ENCODE measurements around the gene LMNA. TPM values are rescaled to one million over a fixed set of nuclear protein-coding genes. Genes with fewer than 3 reads are reported as not detected.
A peak's percentile ranks its signal among the peaks of the same experiment; 100 is the strongest.

The LMNA gene
- total and polyA plus RNA-seq, 4 donors, result 60.4 to 160 (median 97.2) TPM

DNA sequence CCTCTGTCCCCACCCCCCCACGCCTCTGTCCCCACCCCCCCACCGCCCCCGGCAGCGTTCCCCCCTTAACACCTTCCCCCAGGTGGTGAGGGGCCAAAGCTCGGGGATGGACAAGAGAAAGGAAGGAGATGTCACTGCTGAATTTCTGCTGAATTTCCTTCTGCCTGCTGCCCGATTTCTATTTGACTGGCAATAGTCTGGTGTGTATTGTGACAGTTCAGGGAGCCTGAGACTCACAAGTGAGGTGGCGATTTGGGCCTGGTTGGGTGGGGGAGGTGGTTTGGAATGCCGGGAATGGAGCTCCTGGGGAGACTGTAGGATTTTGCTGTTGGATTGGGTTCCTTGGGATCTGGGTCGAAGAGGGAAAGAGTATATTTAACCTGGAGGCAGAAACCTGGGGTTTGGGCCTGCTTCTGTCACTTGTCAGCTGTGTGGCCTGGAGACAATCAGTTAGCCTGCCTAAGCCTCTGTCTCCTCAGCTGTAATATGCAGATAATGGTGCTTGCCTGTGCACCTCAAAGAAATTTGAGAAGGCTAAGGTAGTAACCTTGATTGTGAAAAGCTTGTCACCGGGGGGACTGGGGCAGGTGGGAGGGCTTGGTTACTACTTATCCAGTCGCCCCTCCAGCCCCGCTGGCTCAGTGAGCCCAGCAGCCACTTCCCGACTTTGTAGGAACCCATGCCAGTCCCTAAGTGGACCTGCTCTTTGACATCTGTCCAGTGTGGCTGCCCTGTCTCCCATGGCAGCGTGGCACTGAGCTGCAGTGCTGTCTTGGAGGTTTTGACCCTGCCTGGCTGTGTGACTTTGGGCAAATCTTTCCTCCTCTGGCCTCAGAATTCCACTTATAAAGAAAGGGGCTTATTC, 7.7 kb upstream of the LMNA start:
- H3K4me1 ChIP-seq (ENCODE audit: control insufficient read depth in 4 of 4, insufficient read depth in 4 of 4, low read length in 3 of 4), result peaks cover 0 to 10% (median 7%) of the 10 kb centered on the region in 4 donors
- no peak for TF ChIP-seq RXRA (IDR thresholded peaks at IDR 0.05)
- TF ChIP-seq RAD21 (IDR thresholded peaks at IDR 0.05), result no peak
- no peak for TF ChIP-seq HNF4G (IDR thresholded peaks at IDR 0.05)
- no peak for TF ChIP-seq FOXA2 (IDR thresholded peaks at IDR 0.05)
- no peak for TF ChIP-seq TAF1 (conservative IDR thresholded peaks at IDR 0.05)
- no peak for TF ChIP-seq HNF4A (conservative IDR thresholded peaks at IDR 0.05)
- no peak for TF ChIP-seq FOXA1 (IDR thresholded peaks at IDR 0.05)
- TF ChIP-seq EGR1 (IDR thresholded peaks at IDR 0.05; ENCODE audit: low read depth in 2 of 2), result no peak
- no peak for TF ChIP-seq SP1 (IDR thresholded peaks at IDR 0.05)
- TF ChIP-seq, protein P1, sequence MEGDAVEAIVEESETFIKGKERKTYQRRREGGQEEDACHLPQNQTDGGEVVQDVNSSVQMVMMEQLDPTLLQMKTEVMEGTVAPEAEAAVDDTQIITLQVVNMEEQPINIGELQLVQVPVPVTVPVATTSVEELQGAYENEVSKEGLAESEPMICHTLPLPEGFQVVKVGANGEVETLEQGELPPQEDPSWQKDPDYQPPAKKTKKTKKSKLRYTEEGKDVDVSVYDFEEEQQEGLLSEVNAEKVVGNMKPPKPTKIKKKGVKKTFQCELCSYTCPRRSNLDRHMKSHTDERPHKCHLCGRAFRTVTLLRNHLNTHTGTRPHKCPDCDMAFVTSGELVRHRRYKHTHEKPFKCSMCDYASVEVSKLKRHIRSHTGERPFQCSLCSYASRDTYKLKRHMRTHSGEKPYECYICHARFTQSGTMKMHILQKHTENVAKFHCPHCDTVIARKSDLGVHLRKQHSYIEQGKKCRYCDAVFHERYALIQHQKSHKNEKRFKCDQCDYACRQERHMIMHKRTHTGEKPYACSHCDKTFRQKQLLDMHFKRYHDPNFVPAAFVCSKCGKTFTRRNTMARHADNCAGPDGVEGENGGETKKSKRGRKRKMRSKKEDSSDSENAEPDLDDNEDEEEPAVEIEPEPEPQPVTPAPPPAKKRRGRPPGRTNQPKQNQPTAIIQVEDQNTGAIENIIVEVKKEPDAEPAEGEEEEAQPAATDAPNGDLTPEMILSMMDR (IDR thresholded peaks at IDR 0.05; ENCODE audit: low read depth, low read length, missing input control), result no peak
- TF ChIP-seq ATF3 (IDR thresholded peaks at IDR 0.05), result no peak
- TF ChIP-seq NR2F2 (IDR thresholded peaks at IDR 0.05), result no peak
- TF ChIP-seq, protein P2, sequence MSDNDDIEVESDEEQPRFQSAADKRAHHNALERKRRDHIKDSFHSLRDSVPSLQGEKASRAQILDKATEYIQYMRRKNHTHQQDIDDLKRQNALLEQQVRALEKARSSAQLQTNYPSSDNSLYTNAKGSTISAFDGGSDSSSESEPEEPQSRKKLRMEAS (IDR thresholded peaks at IDR 0.05), result no peak
- no peak for TF ChIP-seq YY1 (IDR thresholded peaks at IDR 0.05)
- no peak for TF ChIP-seq JUND (IDR thresholded peaks at IDR 0.05)
- no peak for TF ChIP-seq ZBTB33 (IDR thresholded peaks at IDR 0.05)
- TF ChIP-seq, protein P3, sequence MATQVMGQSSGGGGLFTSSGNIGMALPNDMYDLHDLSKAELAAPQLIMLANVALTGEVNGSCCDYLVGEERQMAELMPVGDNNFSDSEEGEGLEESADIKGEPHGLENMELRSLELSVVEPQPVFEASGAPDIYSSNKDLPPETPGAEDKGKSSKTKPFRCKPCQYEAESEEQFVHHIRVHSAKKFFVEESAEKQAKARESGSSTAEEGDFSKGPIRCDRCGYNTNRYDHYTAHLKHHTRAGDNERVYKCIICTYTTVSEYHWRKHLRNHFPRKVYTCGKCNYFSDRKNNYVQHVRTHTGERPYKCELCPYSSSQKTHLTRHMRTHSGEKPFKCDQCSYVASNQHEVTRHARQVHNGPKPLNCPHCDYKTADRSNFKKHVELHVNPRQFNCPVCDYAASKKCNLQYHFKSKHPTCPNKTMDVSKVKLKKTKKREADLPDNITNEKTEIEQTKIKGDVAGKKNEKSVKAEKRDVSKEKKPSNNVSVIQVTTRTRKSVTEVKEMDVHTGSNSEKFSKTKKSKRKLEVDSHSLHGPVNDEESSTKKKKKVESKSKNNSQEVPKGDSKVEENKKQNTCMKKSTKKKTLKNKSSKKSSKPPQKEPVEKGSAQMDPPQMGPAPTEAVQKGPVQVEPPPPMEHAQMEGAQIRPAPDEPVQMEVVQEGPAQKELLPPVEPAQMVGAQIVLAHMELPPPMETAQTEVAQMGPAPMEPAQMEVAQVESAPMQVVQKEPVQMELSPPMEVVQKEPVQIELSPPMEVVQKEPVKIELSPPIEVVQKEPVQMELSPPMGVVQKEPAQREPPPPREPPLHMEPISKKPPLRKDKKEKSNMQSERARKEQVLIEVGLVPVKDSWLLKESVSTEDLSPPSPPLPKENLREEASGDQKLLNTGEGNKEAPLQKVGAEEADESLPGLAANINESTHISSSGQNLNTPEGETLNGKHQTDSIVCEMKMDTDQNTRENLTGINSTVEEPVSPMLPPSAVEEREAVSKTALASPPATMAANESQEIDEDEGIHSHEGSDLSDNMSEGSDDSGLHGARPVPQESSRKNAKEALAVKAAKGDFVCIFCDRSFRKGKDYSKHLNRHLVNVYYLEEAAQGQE (IDR thresholded peaks at IDR 0.05), result no peak

More for the DNA sequence above, 7.7 kb upstream of the LMNA start:
- Histone ChIP-seq H3K9ac (ENCODE audit: low read depth in 1 of 2, low read length in 2 of 2) (peak overlapping the region; percentile 3 to 52), H3K36me3 (ENCODE audit: control insufficient read depth in 4 of 4, insufficient read depth in 3 of 4, low read depth in 1 of 4, low read length in 3 of 4) (no peaks in the 10 kb centered on the region), H3K9me3 (ENCODE audit: control insufficient read depth in 4 of 4, low read length in 3 of 4) (no peaks in the 10 kb centered on the region), H3K27ac (ENCODE audit: low read depth in 1 of 2, low read length in 2 of 2) (peak overlapping the region; percentile 88 to 94), H3K27me3 (ENCODE audit: control insufficient read depth in 4 of 4, insufficient read depth in 4 of 4, low read length in 3 of 4) (no peaks in the 10 kb centered on the region), H3K4me3 (ENCODE audit: low read depth in 1 of 3, low read length in 3 of 3) (peak overlapping the region in 1 of 3 donors; percentile 42)
- 42% methylated on average over 14 of the region's 14 CpGs for WGBS
- DNase-seq (ENCODE audit: low spot score), result no peak

Data from liver (tissue), 9 donors.